ENCODE data around the gene CCT6B. TPM values are rescaled to one million over a fixed set of nuclear protein-coding genes. Genes with fewer than 3 reads are reported as not detected.
A peak's percentile ranks its signal among the peaks of the same experiment; 100 is the strongest.

Gene CCT6B
- total and polyA plus RNA-seq, 2 of the 4 experiments (the other 2 are of a cell fraction): 0.72 to 1.1 TPM

GRCh38 chr17:34892461-34893249 is 68.6 kb downstream of the CCT6B start:
- Histone ChIP-seq H3K14ac (replicated peaks; ENCODE audit: low read depth, low read length) (no peak overlapping the region), H2AFZ (replicated peaks; ENCODE audit: low read length, poor library complexity) (no peak overlapping the region), H2BK5ac (ENCODE audit: low read depth, low read length, poor library complexity, severe bottlenecking) (no peak overlapping the region), H3K4me3 (ENCODE audit: insufficient read depth, low read depth, low read length) (no peak overlapping the region), H3K18ac (ENCODE audit: low read depth, low read length) (no peak overlapping the region), H4K20me1 (ENCODE audit: insufficient read depth, low read length) (no peaks in the 10 kb centered on the region), H3K79me1 (ENCODE audit: low read depth in 1 of 2, low read length in 2 of 2) (no peaks in the 10 kb centered on the region), H3K36me3 (ENCODE audit: control insufficient read depth, insufficient read depth, low read length) (no peaks in the 10 kb centered on the region), H3K9me1 (ENCODE audit: insufficient read depth, low read length) (no peaks in the 10 kb centered on the region), H2BK20ac (ENCODE audit: low read depth, low read length) (no peak overlapping the region), H2AK5ac (ENCODE audit: low read depth, low read length) (no peak overlapping the region), H2AK9ac (replicated peaks; ENCODE audit: low read depth, low read length, poor library complexity) (no peak overlapping the region), H2BK15ac (ENCODE audit: low read depth, low read length) (no peak overlapping the region), H3K23ac (ENCODE audit: low read depth, low read length) (no peak overlapping the region), H3K9me3 (ENCODE audit: control insufficient read depth, insufficient read depth, low read length) (no peaks in the 10 kb centered on the region), H3K9ac (ENCODE audit: low read depth, low read length) (no peak overlapping the region), H3K4ac (ENCODE audit: low read depth, low read length) (no peak overlapping the region), H3K27me3 (ENCODE audit: control insufficient read depth, insufficient read depth, low read length) (peaks cover 6% of the 10 kb centered on the region; the same call in 1 of the 2 replicates), H3K27ac (ENCODE audit: insufficient read depth, low read length) (no peak overlapping the region), H4K91ac (ENCODE audit: insufficient read depth, low read depth, low read length) (no peak overlapping the region), H4K8ac (ENCODE audit: low read depth in 2 of 2, low read length in 2 of 2) (no peak overlapping the region), H2BK120ac (ENCODE audit: low read depth, low read length) (no peak overlapping the region), H3K56ac (ENCODE audit: extremely low read depth, insufficient read depth, low read length) (no peak overlapping the region), H4K5ac (ENCODE audit: low read depth, low read length) (no peak overlapping the region), H3K4me2 (ENCODE audit: low read depth, low read length) (no peak overlapping the region), H3K4me1 (ENCODE audit: control insufficient read depth, insufficient read depth, low read length) (no peaks in the 10 kb centered on the region)
- POLR2A ChIA-PET (ENCODE audit: unreplicated experiment): no interaction called here
- CTCF ChIA-PET: no interaction called here
- dilution Hi-C loops (cut with HindIII; ENCODE audit: low sequenced_read_pairs, unreplicated experiment): no loop called here
- intact Hi-C loops (cut with micrococcal nuclease): loop anchor here (10.0 kb wide), 1 partner anchor 348 kb away; no protein-coding TSS in a partner anchor
- WGBS, 2 experiments (ENCODE audit: extremely low coverage in 2 of 2, insufficient read length in 1 of 2): no CpG with 5 or more reads among the region's 9 CpGs
- no peak for DNase-seq
- BruUV-seq (replicated peaks): no TSS peak
- in situ Hi-C loops (cut with MboI; ENCODE audit: low sequenced_read_pairs): no loop called here
- TF ChIP-seq BHLHE40 (IDR thresholded peaks at IDR 0.05; ENCODE audit: low read depth, low read length) (no peak), MAZ (IDR thresholded peaks at IDR 0.05; ENCODE audit: borderline replicate concordance, low read depth, low read length) (no peak), CTCF (conservative IDR thresholded peaks at IDR 0.05; ENCODE audit: low read depth, low read length) (peak; percentile 20; the same call in 1 of the 2 replicates), RAD21 (IDR thresholded peaks at IDR 0.05; ENCODE audit: low read length) (peak; percentile 31), RCOR1 (IDR thresholded peaks at IDR 0.05; ENCODE audit: insufficient replicate concordance, low read length) (no peak), CHD1 (IDR thresholded peaks at IDR 0.05; ENCODE audit: low read depth, low read length) (no peak)
- peak; percentile 35; the same call in 1 of the 2 replicates for ATAC-seq (ENCODE audit: low read depth)

Data from IMR-90 (cell line).